ENCODE data around the gene SPAG17. TPM values are rescaled to one million over a fixed set of nuclear protein-coding genes. Genes with fewer than 3 reads are reported as not detected.

SPAG17 gene
- total and polyA plus RNA-seq, 5 donors, result 0.02 to 0.59 TPM; not detected in 3

GRCh38 chr1:118118873-118119463 lies 66.1 kb downstream of the SPAG17 start:
- no peak for ATAC-seq
- no peaks in the 10 kb centered on the region for H3K9me3 ChIP-seq (ENCODE audit: control insufficient read depth, low read length)
- no peak overlapping the region for H3K27ac ChIP-seq (ENCODE audit: low read length)
- 79% methylated on average over 2 of the region's 2 CpGs for WGBS
- no peak overlapping the region for H3K4me3 ChIP-seq (ENCODE audit: low read length)
- intact Hi-C loops (cut with DNase I), result no loop called here
- H3K27me3 ChIP-seq (ENCODE audit: control insufficient read depth, insufficient read depth), result no peaks in the 10 kb centered on the region
- no peak for DNase-seq
- peaks cover 3% of the 10 kb centered on the region for H3K4me1 ChIP-seq (ENCODE audit: control insufficient read depth, insufficient read depth, low read length)

DNA sequence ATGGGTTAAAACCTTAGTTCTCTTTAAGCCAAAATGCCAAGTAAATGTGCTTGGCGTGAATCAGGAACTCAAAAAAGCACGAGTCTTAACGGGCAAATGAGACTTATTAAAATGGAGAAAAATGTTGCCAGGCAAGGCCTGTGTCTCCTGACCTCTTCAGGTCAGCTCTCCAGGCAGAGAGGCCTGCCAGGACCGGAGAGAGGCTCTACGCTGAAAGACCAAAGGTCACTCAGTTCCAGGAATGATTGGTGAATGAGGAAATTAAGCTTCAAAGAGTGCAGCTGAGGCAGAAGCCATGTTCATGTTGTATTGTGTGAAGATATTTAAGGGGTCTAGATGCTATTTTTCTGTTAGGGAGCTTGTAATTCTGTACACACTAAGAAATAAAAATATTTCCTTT lies 66.6 kb downstream of the SPAG17 start:
- intact Hi-C loops (cut with DNase I), result no loop called here
- ATAC-seq, result peak in 1 of 2 donors; percentile 63
- WGBS, result 28% methylated on average over 5 of the region's 5 CpGs
- H3K27ac ChIP-seq (ENCODE audit: low read length), result no peak overlapping the region
- no peak overlapping the region for H3K4me3 ChIP-seq (ENCODE audit: low read length)
- H3K9me3 ChIP-seq (ENCODE audit: control insufficient read depth, low read length), result no peaks in the 10 kb centered on the region
- peak in 2 of 3 donors; percentile 19 to 72 for DNase-seq
- H3K4me1 ChIP-seq (ENCODE audit: control insufficient read depth, insufficient read depth, low read length), result peaks cover 3% of the 10 kb centered on the region
- no peaks in the 10 kb centered on the region for H3K27me3 ChIP-seq (ENCODE audit: control insufficient read depth, insufficient read depth)

DNA sequence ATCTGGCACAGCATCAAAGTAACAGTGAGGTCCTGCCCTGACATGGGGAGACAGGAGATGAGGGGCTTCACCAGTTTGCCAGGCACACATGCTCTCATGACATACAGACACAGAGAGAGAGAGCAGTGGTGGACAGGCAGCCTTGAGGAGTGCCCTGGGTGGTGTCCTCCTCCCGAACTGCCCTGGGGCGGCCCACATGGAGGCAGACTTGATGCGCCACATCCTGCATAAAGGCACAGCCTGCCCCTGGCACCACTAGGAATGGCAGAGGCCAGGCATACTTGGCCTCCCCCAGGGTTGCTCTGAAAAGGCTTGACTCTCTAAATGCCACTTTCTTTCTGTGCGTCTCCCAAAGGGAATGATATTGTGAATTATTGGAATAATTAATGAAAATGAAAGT lies 67.5 kb downstream of the SPAG17 start:
- 79% methylated on average over 4 of the region's 4 CpGs for WGBS
- intact Hi-C loops (cut with DNase I), result no loop called here
- H3K4me3 ChIP-seq (ENCODE audit: low read length), result no peak overlapping the region
- H3K27ac ChIP-seq (ENCODE audit: low read length), result no peak overlapping the region
- peak in 1 of 2 donors; percentile 13 for ATAC-seq
- no peaks in the 10 kb centered on the region for H3K27me3 ChIP-seq (ENCODE audit: control insufficient read depth, insufficient read depth)
- peaks cover 3% of the 10 kb centered on the region for H3K4me1 ChIP-seq (ENCODE audit: control insufficient read depth, insufficient read depth, low read length)
- DNase-seq, result peak in 1 of 3 donors; percentile 43
- H3K9me3 ChIP-seq (ENCODE audit: control insufficient read depth, low read length), result no peaks in the 10 kb centered on the region

GRCh38 chr1:118116909-118117308 lies 68.1 kb downstream of the SPAG17 start:
- 58% methylated on average over 4 of the region's 4 CpGs for WGBS
- H3K4me3 ChIP-seq (ENCODE audit: low read length), result no peak overlapping the region
- H3K27ac ChIP-seq (ENCODE audit: low read length), result no peak overlapping the region
- intact Hi-C loops (cut with DNase I), result no loop called here
- ATAC-seq (no peak), DNase-seq (no peak)
- H3K27me3 ChIP-seq (ENCODE audit: control insufficient read depth, insufficient read depth), result no peaks in the 10 kb centered on the region
- no peaks in the 10 kb centered on the region for H3K9me3 ChIP-seq (ENCODE audit: control insufficient read depth, low read length)
- H3K4me1 ChIP-seq (ENCODE audit: control insufficient read depth, insufficient read depth, low read length), result peaks cover 3% of the 10 kb centered on the region

DNA sequence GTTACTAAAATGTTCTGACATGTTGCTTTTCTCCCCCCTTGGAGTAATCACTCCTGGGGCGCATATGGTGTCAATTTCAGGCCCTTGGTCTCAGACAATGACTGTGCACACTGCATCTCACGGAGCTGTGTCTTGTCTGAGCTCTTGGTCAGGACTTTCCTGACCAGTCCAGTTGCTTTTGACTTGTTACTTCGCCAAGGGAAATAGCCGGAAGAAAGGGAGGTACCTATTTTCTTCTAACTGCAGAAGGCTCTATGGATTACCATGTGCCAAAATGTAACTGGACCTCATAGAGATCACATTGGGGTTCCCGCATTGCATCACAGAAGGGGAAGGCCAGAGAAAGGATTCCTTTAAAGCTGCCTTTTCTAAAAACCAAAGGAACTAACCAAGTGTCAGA lies 68.6 kb downstream of the SPAG17 start:
- intact Hi-C loops (cut with DNase I), result no loop called here
- Histone ChIP-seq H3K4me3 (ENCODE audit: low read length) (no peak overlapping the region), H3K27me3 (ENCODE audit: control insufficient read depth, insufficient read depth) (no peaks in the 10 kb centered on the region), H3K9me3 (ENCODE audit: control insufficient read depth, low read length) (no peaks in the 10 kb centered on the region), H3K27ac (ENCODE audit: low read length) (no peak overlapping the region), H3K4me1 (ENCODE audit: control insufficient read depth, insufficient read depth, low read length) (peaks cover 3% of the 10 kb centered on the region)
- 67% methylated on average over 5 of the region's 5 CpGs for WGBS
- ATAC-seq (peak in 1 of 2 donors; percentile 66), DNase-seq (no peak)

- WGBS, result 60% methylated on average over 6 of the region's 6 CpGs
- ATAC-seq (no peak), DNase-seq (no peak)
- Histone ChIP-seq H3K9me3 (ENCODE audit: control insufficient read depth, low read length) (no peaks in the 10 kb centered on the region), H3K27ac (ENCODE audit: low read length) (no peak overlapping the region), H3K4me1 (ENCODE audit: control insufficient read depth, insufficient read depth, low read length) (peaks cover 3% of the 10 kb centered on the region), H3K4me3 (ENCODE audit: low read length) (no peak overlapping the region), H3K27me3 (ENCODE audit: control insufficient read depth, insufficient read depth) (no peaks in the 10 kb centered on the region)
- intact Hi-C loops (cut with DNase I), result no loop called here
Observed at GRCh38 chr1:118115567-118116295, 69.3 kb downstream of the SPAG17 start.

GRCh38 chr1:118113261-118113660 lies 71.8 kb downstream of the SPAG17 start:
- no peak for DNase-seq
- ATAC-seq, result no peak
- WGBS, result 43% methylated on average over 1 of the region's 1 CpG
- no peaks in the 10 kb centered on the region for H3K9me3 ChIP-seq (ENCODE audit: control insufficient read depth, low read length)
- peaks cover 3% of the 10 kb centered on the region for H3K4me1 ChIP-seq (ENCODE audit: control insufficient read depth, insufficient read depth, low read length)
- H3K27ac ChIP-seq (ENCODE audit: low read length), result no peak overlapping the region
- intact Hi-C loops (cut with DNase I), result no loop called here
- H3K4me3 ChIP-seq (ENCODE audit: low read length), result no peak overlapping the region
- no peaks in the 10 kb centered on the region for H3K27me3 ChIP-seq (ENCODE audit: control insufficient read depth, insufficient read depth)

- Histone ChIP-seq H3K4me3 (ENCODE audit: low read length) (no peak overlapping the region), H3K27me3 (ENCODE audit: control insufficient read depth, insufficient read depth) (no peaks in the 10 kb centered on the region), H3K9me3 (ENCODE audit: control insufficient read depth, low read length) (no peaks in the 10 kb centered on the region), H3K4me1 (ENCODE audit: control insufficient read depth, insufficient read depth, low read length) (no peaks in the 10 kb centered on the region), H3K27ac (ENCODE audit: low read length) (no peak overlapping the region)
- DNase-seq (no peak), ATAC-seq (no peak)
- intact Hi-C loops (cut with DNase I), result no loop called here
Observed at GRCh38 chr1:118110580-118110979, 74.4 kb downstream of the SPAG17 start.

DNA sequence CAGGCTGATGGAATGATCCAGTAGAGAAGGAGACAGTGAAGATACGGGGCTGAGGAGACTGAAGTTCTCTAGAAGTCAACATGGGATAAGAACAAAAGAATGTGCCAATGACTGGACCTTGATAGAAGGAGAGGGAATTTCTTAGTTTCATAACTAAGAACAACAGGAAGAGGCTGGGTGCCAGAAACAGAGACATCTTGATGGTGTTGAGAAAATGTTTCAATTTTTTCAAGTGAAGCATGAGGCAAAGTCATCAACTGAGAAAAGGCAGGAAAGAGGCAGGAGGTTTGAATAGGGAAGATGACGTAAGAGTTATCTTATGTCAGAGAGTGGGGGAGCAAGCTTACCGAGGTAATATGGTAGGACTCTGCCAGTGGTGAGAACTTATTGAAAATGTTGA lies 80.1 kb downstream of the SPAG17 start:
- H3K4me1 ChIP-seq (ENCODE audit: control insufficient read depth, insufficient read depth, low read length), result no peaks in the 10 kb centered on the region
- ATAC-seq, result no peak
- no peak overlapping the region for H3K27ac ChIP-seq (ENCODE audit: low read length)
- 66% methylated on average over 3 of the region's 3 CpGs for WGBS
- DNase-seq, result no peak
- H3K4me3 ChIP-seq (ENCODE audit: low read length), result no peak overlapping the region
- no peaks in the 10 kb centered on the region for H3K27me3 ChIP-seq (ENCODE audit: control insufficient read depth, insufficient read depth)
- intact Hi-C loops (cut with DNase I), result no loop called here
- H3K9me3 ChIP-seq (ENCODE audit: control insufficient read depth, low read length), result no peaks in the 10 kb centered on the region

DNA sequence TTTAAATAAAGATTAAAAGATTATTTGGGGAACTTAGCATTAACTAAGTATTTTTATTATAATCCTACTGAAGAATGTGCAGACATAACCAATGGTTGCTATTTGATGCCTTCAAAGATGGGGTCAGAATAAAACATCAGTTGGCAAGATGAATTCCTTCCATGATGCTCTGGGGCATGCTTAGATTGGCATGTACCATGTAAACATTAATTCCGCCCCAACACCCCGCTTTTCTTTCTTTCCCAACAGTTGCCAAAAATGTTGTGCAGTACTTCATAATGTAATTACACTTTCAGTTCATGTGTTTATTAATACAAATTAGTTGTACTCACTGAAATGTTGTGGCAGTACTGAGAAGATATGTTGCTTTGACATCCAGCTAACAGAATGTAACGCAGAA lies 82.6 kb downstream of the SPAG17 start:
- no peaks in the 10 kb centered on the region for H3K9me3 ChIP-seq (ENCODE audit: control insufficient read depth, low read length)
- H3K4me1 ChIP-seq (ENCODE audit: control insufficient read depth, insufficient read depth, low read length), result no peaks in the 10 kb centered on the region
- intact Hi-C loops (cut with DNase I), result no loop called here
- DNase-seq (no peak), ATAC-seq (no peak)
- 80% methylated on average over 3 of the region's 3 CpGs for WGBS
- no peak overlapping the region for H3K4me3 ChIP-seq (ENCODE audit: low read length)
- H3K27me3 ChIP-seq (ENCODE audit: control insufficient read depth, insufficient read depth), result no peaks in the 10 kb centered on the region
- H3K27ac ChIP-seq (ENCODE audit: low read length), result no peak overlapping the region

DNA sequence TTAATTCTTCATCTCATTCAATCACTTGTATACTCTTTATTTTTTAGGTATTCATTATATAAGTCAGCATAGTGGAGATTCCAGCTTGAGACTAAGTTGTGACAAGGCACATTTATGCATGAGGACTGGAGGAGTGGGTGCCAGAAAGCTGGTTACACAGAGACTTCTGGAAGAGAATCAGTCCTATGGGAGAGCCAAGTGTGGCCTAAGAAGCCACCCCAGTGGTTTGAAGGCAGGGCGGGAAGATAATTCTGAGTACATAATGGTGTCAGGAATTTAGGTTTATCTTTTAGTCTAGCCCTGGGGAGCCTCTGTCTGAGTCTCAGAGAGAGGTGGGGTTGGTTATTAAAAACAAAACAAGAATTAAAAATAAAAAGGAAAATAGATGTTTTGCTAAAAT lies 83.0 kb downstream of the SPAG17 start:
- intact Hi-C loops (cut with DNase I), result no loop called here
- no peak overlapping the region for H3K4me3 ChIP-seq (ENCODE audit: low read length)
- no peaks in the 10 kb centered on the region for H3K27me3 ChIP-seq (ENCODE audit: control insufficient read depth, insufficient read depth)
- WGBS, result 64% methylated on average over 1 of the region's 1 CpG
- DNase-seq (no peak), ATAC-seq (peak in 1 of 2 donors; percentile 41)
- H3K4me1 ChIP-seq (ENCODE audit: control insufficient read depth, insufficient read depth, low read length), result no peaks in the 10 kb centered on the region
- no peaks in the 10 kb centered on the region for H3K9me3 ChIP-seq (ENCODE audit: control insufficient read depth, low read length)
- no peak overlapping the region for H3K27ac ChIP-seq (ENCODE audit: low read length)
